GM19035 (cell line): ENCODE results near the gene RICTOR.

Experiments used
- ATAC-seq: cut with Tn5 transposase; IDR thresholded peaks from one replicate; pipeline ENCODE4 v1.9.1; 2021; ENCODE audit not compliant: unreplicated experiment

Gene RICTOR, protein sequence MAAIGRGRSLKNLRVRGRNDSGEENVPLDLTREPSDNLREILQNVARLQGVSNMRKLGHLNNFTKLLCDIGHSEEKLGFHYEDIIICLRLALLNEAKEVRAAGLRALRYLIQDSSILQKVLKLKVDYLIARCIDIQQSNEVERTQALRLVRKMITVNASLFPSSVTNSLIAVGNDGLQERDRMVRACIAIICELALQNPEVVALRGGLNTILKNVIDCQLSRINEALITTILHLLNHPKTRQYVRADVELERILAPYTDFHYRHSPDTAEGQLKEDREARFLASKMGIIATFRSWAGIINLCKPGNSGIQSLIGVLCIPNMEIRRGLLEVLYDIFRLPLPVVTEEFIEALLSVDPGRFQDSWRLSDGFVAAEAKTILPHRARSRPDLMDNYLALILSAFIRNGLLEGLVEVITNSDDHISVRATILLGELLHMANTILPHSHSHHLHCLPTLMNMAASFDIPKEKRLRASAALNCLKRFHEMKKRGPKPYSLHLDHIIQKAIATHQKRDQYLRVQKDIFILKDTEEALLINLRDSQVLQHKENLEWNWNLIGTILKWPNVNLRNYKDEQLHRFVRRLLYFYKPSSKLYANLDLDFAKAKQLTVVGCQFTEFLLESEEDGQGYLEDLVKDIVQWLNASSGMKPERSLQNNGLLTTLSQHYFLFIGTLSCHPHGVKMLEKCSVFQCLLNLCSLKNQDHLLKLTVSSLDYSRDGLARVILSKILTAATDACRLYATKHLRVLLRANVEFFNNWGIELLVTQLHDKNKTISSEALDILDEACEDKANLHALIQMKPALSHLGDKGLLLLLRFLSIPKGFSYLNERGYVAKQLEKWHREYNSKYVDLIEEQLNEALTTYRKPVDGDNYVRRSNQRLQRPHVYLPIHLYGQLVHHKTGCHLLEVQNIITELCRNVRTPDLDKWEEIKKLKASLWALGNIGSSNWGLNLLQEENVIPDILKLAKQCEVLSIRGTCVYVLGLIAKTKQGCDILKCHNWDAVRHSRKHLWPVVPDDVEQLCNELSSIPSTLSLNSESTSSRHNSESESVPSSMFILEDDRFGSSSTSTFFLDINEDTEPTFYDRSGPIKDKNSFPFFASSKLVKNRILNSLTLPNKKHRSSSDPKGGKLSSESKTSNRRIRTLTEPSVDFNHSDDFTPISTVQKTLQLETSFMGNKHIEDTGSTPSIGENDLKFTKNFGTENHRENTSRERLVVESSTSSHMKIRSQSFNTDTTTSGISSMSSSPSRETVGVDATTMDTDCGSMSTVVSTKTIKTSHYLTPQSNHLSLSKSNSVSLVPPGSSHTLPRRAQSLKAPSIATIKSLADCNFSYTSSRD (N-terminal part only)

DNA sequence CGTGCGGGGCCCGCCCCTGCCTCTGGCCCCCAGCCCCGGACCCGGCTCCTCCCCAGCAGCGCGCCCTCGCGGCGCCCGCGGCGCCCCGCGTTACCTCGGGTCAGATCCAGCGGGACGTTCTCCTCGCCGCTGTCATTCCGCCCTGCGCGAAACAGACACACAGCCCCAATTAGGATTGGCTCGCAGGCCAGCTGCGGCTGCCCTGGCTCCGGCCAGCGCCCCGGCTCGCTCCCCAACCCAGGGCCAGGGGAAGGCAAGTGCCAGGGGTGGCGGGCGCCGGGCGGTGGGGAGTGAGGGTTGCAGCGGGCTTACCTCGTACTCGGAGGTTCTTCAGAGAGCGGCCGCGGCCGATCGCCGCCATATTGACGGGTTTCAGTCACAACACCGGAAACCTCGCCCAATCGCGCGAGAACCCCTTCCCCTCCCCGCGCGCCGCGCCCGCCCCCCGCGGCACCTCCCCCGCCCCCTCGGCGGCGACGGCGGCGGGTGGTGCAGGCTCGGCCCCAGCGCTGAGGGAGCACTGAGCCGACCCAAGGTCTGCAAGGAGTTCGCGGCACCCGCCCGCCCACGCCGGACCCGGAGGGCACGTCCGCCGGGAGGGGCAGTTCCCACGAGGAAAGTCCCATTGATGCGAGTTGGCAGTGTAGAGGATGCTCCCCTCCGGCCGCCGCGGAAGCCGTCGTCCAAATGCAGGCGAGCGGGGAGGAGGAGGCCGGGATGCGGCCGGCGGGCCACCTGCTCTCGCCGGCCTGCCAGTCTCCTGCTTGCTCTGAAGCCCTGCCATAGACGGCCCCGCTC, at the start of gene RICTOR:
RICTOR (minus strand) TSS at position 383 of the 798 bp plus-strand sequence; CDS start at position 361, 22 bp downstream.
- peak; percentile 76 for ATAC-seq

DNA sequence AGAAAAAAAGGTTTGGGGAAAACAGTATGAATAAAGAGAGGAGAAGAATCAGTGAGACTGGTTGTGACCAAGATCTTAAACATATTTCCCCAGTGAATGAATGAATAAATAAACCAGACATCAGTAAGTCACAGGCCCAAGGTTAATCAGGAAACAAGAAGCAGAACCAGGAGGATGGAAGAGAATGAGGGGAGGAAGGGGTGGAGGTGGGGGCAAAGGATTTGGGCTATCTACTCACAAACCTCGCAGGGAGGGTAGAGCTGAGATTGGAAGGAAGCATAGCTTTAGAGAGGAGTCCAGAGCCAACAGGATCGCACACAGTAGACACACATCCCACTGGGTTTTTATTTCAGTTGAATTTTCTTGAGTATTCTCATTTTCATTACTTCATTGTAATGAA, 47.7 kb upstream of the RICTOR start:
- no peak for ATAC-seq

DNA sequence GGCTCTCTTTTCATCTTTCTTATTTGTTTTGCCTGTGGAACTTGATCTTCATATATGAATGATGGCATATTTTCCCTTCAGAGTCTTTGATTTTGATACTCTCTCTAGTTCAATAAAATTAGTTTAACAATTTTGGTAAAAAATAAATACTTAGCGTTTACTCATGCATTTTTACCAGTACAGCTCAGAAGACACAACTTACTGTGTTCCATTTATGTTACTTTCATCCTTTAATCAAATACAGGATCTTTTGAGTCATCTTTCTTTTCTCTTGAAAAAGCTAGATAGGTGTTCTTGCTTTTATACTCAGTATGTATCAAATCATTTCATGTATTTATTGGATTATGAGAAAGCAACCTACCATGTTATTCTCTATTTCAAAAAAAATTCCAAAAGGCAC, 47.1 kb upstream of the RICTOR start:
- no peak for ATAC-seq

DNA sequence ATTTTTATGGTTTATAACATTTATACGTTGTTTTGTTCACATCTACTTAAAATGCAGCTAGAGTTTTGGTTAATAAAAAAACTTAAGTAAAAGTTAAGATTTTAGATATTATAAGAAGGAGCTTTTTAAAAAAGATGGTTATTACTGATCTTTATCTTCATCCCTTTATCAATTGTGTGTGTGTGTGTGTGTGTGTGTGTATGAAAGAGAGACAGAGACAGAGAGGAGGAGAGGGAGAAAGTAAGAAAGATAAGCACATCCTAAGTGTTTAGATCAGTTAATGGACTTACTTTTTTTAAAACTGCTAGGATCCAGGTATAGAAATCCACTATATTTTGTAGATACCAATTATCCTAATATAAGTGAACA, 45.8 kb upstream of the RICTOR start:
- ATAC-seq = no peak

DNA sequence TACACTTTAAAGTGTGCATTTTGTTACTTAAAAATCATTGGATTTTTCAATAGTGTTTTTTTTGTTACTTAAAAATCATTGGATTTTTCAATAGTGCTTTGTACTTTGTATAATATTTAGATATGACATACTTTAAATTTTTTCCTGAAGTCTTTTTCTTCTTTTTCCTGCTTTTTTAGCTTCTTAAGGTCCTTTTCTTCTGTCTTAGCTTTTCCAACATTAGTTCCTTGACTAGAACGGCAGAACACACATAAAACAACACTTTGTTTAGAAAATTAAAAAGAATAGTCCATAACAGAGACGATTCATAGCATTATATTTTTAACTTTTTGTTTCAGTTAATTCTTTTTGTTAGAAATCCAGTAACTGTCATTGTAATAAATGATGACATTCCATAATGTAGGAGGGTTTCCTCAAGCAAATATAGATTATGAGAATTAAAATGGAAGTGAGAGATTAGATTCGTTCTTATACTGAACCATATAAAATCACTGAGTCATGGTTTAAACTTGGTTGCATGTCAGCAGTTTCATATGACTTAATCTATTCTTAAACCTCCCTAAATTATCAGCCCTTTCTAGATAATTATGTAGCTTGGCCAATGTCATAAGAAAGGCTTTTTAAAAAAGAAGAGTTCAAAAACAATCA, 45.3 kb upstream of the RICTOR start:
- ATAC-seq = no peak

DNA sequence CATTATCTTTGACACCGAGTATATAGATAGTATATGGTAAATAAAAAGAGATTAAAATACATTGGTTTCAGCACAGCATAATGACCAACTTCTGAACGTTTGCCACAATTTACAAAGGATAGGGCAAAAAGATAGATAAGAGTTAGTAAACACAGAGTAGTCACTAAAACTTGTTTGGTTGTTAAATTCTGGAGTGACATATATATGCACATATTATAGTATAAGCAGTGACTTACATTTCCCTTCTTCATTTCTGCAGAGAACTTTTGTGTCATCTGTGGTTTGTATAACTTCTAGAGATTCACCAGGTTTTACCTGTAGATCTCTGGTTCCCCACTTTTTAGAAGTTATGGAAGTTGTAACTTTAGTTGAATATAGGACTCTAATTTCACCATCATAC, 44.4 kb upstream of the RICTOR start:
- ATAC-seq = no peak

DNA sequence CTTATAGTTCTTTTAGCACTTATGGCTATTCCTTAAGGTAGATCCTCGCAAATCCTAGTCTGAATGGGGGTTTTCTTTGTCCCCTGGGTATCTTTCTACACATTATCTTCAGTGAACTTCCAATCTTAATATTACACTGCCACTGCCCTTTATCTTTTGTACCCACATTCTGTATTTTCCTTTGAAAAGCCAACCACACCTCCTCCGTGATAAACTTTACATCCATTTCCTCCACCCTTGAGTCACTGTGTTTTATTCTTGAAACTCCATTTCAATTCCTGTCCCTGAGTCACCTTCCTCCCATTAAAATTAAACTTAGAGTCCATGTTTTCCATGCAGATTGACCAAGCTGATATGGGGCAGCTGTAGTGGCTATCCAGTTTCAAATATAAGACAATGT, 43.2 kb upstream of the RICTOR start:
- ATAC-seq = no peak

DNA sequence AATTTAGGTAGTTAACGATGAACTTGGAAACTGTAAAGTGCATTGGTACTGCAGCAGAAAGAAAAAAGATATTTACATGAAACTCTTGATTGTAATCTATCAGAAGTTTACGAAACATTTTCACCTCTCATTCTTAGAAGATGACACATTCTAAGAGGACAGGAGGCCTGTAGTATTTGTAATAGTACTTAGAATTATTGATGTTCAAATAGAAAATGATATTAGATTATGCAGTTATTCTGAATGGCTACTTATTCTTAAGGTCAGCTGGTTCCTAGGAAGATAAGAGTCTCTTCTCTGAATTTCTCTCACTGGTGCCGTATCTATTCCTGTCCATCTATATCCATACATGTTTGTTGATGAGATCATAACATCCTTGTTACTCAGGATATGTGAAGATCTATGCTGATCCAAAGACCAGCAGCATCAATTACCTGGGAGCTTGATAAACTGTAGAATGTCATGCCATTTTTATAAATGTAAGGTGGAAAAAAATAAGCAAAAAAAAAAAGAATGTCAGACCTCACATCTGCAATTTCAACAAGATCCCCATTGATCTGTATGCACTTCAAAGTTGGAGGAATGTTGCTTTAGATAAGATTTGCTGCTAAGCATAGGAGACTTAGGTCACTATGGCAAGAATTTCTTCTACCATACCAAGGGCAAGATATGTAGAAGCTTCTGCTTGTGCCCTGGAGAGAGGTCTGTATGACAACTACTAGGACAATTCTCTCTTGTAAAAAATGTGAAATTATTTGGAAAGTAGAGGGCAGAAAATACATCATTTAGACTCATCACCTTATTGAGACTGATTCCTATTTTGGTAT, 42.4 kb upstream of the RICTOR start:
- no peak for ATAC-seq

DNA sequence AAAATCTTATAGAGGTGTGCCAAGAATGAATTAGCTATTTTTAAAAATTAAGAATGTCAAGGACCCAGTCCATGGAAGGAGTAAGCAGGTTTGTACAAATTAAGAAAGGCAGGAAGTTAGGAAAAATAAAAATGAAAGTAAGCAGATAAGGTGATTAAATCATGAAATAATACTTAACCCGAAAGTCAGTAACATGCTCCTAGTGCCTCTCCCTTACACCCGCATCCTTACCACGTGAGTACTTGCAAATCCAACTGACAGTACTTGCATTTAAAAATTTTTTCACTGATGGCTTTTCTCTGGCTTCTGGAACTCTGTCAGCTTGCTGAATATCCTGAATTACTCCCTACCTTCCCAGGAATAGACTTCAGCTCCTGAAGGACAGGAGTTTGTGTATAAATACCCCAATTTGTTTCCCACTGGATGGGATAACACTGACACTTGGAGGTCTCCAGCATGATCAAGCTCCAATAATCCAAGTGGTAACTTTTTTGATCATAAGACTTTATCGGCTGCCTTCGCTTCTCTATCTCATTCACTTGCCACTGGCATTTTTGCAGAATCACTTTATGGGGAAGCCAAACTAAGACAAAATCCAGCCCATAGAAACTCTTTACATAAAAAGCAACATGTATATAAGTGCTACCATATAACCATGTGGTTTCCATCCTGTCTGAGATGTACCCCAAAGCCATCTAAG, 41.6 kb upstream of the RICTOR start:
- ATAC-seq = no peak

DNA sequence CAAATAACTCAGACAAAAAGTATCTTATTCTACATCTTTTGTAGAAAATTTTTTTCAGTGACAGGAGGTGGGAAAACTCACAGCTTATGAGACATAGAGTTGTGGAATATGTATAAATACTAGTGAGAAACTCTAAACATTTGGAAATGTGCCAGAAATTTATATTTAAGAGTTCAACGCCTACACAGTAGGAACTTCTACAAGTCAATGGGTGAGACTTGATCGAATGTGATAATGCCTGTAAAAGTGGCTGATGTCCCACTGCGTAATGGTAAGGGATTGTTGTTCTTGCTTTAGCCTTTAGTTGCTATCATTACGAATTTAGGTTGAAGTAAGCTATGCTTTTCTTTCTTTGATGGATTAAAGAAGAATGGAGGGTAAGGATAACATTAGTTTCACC, 40.0 kb upstream of the RICTOR start:
- no peak for ATAC-seq

DNA sequence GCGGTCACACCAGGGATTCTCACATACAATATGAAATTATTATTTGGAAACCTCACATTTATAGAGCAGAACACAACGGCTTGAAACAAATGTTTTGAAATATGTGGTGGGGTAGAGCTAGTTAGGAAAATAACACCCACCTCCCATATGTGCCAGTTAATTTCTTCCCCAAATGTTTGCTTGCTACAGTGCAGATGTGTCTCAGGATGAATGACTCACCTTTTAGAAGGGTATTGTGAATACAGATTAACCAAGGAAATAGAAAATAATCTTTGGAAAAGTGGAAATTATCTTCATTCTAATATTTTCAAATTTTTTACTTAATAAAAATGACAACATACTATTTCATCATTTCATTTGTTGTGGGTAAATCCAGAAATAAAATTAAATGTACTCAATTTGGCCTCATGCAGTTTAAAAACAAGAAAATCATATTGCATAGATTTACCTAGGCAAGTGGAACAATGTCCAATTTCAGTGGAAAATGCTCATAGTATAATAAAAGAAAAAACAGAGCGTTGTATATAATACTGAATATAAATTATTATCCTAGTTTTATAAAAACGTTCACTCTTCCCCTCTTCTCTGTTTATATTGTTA, 39.3 kb upstream of the RICTOR start:
- no peak for ATAC-seq

DNA sequence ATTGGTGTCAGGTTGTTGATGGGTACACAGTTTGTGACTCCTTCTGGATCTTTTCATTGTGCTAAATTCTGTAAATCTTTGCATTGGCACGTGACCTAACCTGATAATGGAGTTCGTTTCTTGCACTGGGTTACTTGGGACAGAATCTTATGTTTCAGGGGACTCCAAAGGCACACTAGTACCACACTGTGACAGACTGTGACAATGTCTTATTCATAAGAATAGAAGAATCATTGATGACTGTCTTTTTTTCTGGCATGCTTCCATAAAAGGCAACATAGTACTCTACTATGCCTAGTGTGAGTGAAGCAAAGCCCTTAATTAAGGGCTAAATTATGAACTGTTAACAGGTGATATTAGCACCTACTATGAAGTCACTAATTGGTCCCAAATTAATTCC, 35.4 kb upstream of the RICTOR start:
- no peak for ATAC-seq

DNA sequence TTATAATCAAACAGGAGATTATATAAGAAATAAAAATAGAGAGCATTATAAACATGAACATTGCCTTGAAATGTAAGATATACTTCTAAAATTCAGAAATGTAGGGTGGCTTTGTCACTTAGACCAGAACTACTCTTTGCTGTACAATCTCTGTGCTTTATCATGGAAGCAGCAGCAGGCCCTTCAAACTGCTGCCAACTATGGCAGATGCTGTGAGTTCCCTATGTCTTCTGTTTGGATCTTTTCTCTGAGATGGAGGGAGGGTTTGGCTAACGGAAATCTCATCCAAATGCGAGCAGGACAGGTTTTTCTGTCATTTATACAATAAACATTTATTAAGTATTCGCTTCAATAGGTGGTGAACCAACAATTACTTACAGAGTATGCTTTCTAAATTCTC, 34.8 kb upstream of the RICTOR start:
- ATAC-seq = no peak

DNA sequence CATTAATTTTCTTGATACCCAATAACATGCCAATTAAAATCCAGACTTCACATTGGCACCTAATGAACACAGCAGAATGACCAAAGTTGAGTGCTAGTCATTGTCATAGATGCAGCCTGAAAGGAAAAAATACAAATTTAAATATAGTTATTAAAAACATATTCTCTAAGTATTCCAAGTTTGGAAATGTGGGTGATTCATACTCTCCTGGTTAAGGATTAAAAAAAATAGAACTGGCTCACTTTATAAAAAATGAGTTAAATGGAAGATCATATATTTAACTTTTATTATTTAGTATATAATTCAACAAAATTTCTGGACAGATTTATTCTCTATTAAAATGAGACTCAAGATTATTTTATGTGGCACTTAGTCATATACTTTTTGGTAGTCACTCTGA, 33.2 kb upstream of the RICTOR start:
- ATAC-seq = no peak

DNA sequence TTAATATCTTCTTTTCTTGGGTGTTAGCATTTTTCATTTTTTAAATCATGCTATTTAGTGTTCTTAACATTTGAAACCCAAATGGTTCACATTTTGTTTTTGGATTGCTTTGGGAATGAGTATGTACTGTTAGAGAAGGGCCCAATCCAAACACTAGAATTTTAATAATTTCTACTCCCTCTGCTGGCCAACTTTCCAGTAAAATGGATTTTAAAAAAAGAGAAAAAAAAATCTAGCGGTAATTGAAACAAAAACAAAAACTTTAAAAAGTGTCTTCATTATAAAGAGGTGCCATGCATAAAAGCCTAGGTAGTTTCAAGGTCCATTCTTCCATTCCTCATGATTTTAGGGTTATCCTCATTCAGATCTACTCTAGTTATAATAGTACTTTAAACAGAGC, 32.1 kb upstream of the RICTOR start:
- no peak for ATAC-seq

DNA sequence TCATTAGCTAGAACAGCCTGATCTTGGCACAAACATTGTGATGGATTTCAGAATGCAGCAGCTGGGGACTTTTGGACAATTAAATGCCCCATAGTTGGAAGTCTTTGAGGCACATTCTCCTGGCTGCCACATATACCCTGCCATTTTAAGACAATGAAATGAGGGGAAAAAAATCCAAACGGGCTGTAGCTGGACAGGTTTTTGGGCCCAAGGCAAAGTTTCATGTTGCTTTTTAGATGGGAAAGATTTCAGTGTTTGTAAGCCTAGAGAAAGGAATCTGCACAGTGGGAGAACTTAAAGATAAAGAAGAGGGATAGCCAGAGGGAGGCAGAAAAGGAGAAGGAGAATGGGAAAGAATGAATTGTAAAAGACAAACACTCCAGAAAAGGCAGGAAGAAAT, 30.0 kb upstream of the RICTOR start:
- ATAC-seq = no peak

DNA sequence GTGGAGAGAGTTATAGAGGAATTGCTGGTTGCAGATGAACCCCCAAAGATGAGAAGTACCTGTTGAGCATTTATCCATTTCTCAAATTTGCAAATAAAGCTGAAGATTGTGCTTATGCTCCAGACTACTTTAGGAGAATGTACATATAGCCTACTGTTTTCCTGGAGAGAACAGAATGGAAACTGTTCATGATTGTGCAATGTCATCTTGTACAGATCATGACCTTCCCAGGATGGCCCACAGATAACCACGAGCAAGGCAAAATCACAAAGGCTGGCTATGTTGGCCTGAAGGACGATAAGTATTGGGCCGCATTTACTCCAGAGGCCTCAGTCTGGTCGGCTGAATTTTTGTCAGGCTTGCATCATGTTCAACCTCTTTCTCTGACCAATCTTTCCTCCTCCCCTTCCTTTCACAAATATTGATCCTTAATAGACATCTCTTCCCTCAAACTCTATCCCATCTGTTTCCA, 28.5 kb upstream of the RICTOR start:
- ATAC-seq = no peak

DNA sequence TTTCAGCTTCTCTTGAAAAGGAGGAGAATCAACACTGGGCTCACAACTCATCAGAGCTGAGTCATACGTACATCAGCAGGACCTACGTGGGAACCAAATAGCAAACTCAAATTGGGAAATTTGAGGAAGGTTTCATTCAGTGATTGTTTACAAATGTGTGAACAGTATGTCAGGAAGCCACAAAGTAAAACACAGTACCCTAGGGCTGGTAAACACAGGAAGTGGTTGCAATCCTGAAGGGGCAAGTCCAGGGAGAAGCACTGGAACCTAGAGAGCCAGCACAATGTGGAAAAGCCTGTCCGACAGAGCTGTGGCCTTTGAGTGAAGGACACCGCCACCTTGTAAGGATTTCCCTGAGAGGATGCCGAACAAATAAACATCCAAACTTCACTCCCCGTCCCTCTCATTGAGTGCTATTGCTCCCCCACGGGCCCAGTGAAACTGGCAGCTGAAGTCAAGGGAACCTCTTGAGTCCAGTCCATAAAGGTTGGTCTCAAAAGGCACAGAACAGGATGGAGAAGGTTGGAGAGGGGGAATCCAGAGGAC, 26.7 kb upstream of the RICTOR start:
- ATAC-seq = no peak
